K562 (cell line): ENCODE results near the gene SNX9. TPM values are rescaled to one million over a fixed set of nuclear protein-coding genes. Genes with fewer than 3 reads are reported as not detected.

Experiments used
- ATAC-seq: fragments of 200-7000 bp; cut with Tn5 transposase; 3 replicates; pipeline ENCODE4 v1.9.1; 2020; ENCODE audit warnings: moderate library complexity
- BruUV-seq: library from RNA; stranded (reverse); fragments of 400-500 nt; replicated peaks from 2 replicates; lab custom pipeline; 2021; lab: Mats Ljungman, UMichigan
- CTCF ChIA-PET: fragments of 300-600 bp; formaldehyde crosslinking; extraction: SDS; loops from one replicate; lab custom pipeline; 2021; ENCODE audit warnings: low intra/inter-chr PET ratio; lab: Yijun Ruan, JAX
- POLR2A ChIA-PET: fragments of 300-600, 350-650 bp; sonication (Branson Sonifier 250); formaldehyde crosslinking; extraction: SDS; loops from one replicate; lab custom pipeline; 2021; ENCODE audit warnings: antibody characterized with exemption, inconsistent platforms; lab: Yijun Ruan, JAX
- DNase-seq, 4 experiments: peaks; one replicate each; pipeline versions ENCODE4 v3.0.0 to v3.0.0-alpha.2; 2011 to 2018; ENCODE audit warnings: low spot score in 3 of 4, mixed read lengths in 3 of 4; ENCODE audit errors: extremely low read depth in 1 of 4
- FAIRE-seq: peaks from 2 replicates; lab custom pipeline; 2011; peaks lifted over from hg19 to GRCh38; lab: Jason Lieb, UNC
- H2AFZ ChIP-seq: 2 replicates; pipeline ENCODE4 v1.6.0; 2011; ENCODE audit warnings: low read depth, low read length, control low read depth, inconsistent platforms
- H3K27ac ChIP-seq: fragments of 200-600 bp; 3 replicates; pipeline ENCODE4 v1.8.0; 2011; ENCODE audit warnings: low read depth, mild to moderate bottlenecking, control low read depth, inconsistent platforms, low read length, moderate library complexity, mixed read lengths; ENCODE audit errors: extremely low read depth
- H3K27me3 ChIP-seq, 2 experiments: fragments of 300-600 bp in 1 of 2; 2 replicates in 1 of 2; 3 replicates in 1 of 2; pipeline versions ENCODE4 v1.6.0 to v1.8.0; 2011; ENCODE audit warnings: inconsistent platforms in 2 of 2, low read length in 2 of 2, mild to moderate bottlenecking in 1 of 2, mixed read lengths in 1 of 2, moderate library complexity in 1 of 2; ENCODE audit not compliant: control insufficient read depth in 2 of 2, insufficient read depth in 2 of 2
- H3K36me3 ChIP-seq: fragments of 300-600 bp; 3 replicates; pipeline ENCODE4 v1.8.0; 2011; ENCODE audit warnings: mild to moderate bottlenecking, low read length, inconsistent platforms; ENCODE audit not compliant: control insufficient read depth, insufficient read depth
- H3K4me1 ChIP-seq, 2 experiments: fragments of 200-600 bp in 1 of 2; replicated peaks in 1 of 2; 2 replicates in 1 of 2; 3 replicates in 1 of 2; pipeline versions ENCODE4 v1.5.1 to v1.8.0; 2011; ENCODE audit warnings: inconsistent platforms in 2 of 2, low read length in 2 of 2, mild to moderate bottlenecking in 1 of 2, mixed read lengths in 1 of 2, moderate library complexity in 1 of 2; ENCODE audit not compliant: control insufficient read depth in 2 of 2, insufficient read depth in 2 of 2
- H3K4me2 ChIP-seq: 2 replicates; pipeline ENCODE4 v1.6.1; 2011; ENCODE audit warnings: low read length, control low read depth, inconsistent platforms, mixed read lengths; ENCODE audit not compliant: insufficient read depth
- H3K4me3 ChIP-seq: fragments of 200-600 bp; sonication (generic), shearing (Covaris generic); 2 replicates; pipeline ENCODE4 v1.5.1; 2016; ENCODE audit warnings: control low read depth, inconsistent platforms
- H3K79me2 ChIP-seq: fragments of 200-600 bp; 3 replicates; pipeline ENCODE4 v1.8.0; 2011; ENCODE audit warnings: low read length, inconsistent platforms; ENCODE audit not compliant: control insufficient read depth, insufficient read depth
- H3K9ac ChIP-seq, 2 experiments: 2 replicates each; pipeline versions ENCODE4 v1.6.0 to v1.6.1; 2011; ENCODE audit warnings: low read depth in 2 of 2, low read length in 2 of 2, control low read depth in 1 of 2, inconsistent platforms in 1 of 2, mild to moderate bottlenecking in 1 of 2, mixed read lengths in 1 of 2; ENCODE audit not compliant: insufficient read depth in 1 of 2
- H3K9me1 ChIP-seq: one replicate; pipeline ENCODE4 v1.6.0; 2011; ENCODE audit warnings: inconsistent platforms, mild to moderate bottlenecking, low read length, moderate library complexity; ENCODE audit not compliant: control insufficient read depth, insufficient read depth
- H3K9me3 ChIP-seq: replicated peaks from 2 replicates; pipeline ENCODE4 v1.5.1; 2011; ENCODE audit warnings: low read depth, low read length, inconsistent platforms; ENCODE audit not compliant: control insufficient read depth, insufficient read depth
- H4K20me1 ChIP-seq: replicated peaks from 2 replicates; pipeline ENCODE4 v1.6.1; 2011; ENCODE audit warnings: low read length, inconsistent platforms, mixed read lengths; ENCODE audit not compliant: control insufficient read depth, insufficient read depth
- BACH1 ChIP-seq: fragments of 200-800 bp; sonication (Bioruptor generic); IDR thresholded peaks from 2 replicates; pipeline ENCODE4 v1.6.1; 2016; ENCODE audit warnings: missing genetic modification characterization, missing compliant biosample characterization
- DIDO1 ChIP-seq: fragments of 450-650 bp; IDR thresholded peaks from 2 replicates; pipeline ENCODE4 v1.6.1; 2016; ENCODE audit warnings: low read depth, missing biosample characterization, missing genetic modification characterization
- ELF4 ChIP-seq: fragments of 450-650 bp; formaldehyde crosslinking; IDR thresholded peaks from 2 replicates; pipeline ENCODE4 v1.4.0; 2022; ENCODE audit warnings: missing genetic modification characterization
- NFIX ChIP-seq: fragments of 250-450 bp; sonication (Bioruptor Pico); IDR thresholded peaks from 2 replicates; pipeline ENCODE4 v1.4.0; 2020; ENCODE audit warnings: low read depth, mild to moderate bottlenecking, moderate library complexity
- NUFIP1 ChIP-seq: fragments of 450-650 bp; IDR thresholded peaks from 2 replicates; pipeline ENCODE4 v1.6.1; 2018; ENCODE audit not compliant: partially characterized antibody
- PHF20 ChIP-seq: fragments of 450-650 bp; IDR thresholded peaks from 2 replicates; pipeline ENCODE4 v1.6.1; 2018; ENCODE audit not compliant: partially characterized antibody
- RBM22 ChIP-seq: fragments of 200-400 bp; formaldehyde crosslinking; IDR thresholded peaks from 2 replicates; pipeline ENCODE4 v1.6.1; 2018; ENCODE audit warnings: low read length, low read depth; ENCODE audit not compliant: poor library complexity, severe bottlenecking
- SMARCB1 ChIP-seq: IDR thresholded peaks from 2 replicates; pipeline ENCODE4 v1.6.1; 2011; ENCODE audit warnings: improper control_type of control experiment, low read depth; ENCODE audit not compliant: insufficient read length
- ZNF282 ChIP-seq: sonication (generic); formaldehyde crosslinking; IDR thresholded peaks from 2 replicates; pipeline ENCODE4 v1.8.1; 2023; ENCODE audit warnings: missing genetic modification reagents
- ZNF561 ChIP-seq: fragments of 450-650 bp; formaldehyde crosslinking; conservative IDR thresholded peaks from 2 replicates; pipeline ENCODE4 v1.4.0; 2020; ENCODE audit warnings: mild to moderate bottlenecking, moderate library complexity
- WGBS: fragments of 100-300 bp; shearing (Covaris generic); methylation state at CpG from one replicate; pipeline ENCODE4 v1.1.6; 2016; ENCODE audit warnings: low coverage, mixed read lengths; ENCODE audit not compliant: insufficient coverage; ENCODE audit errors: missing lambda C conversion rate; 5-methylcytosine and 5-hydroxymethylcytosine counted together
- in situ Hi-C: fragments of 300-500 bp; cut with MboI; formaldehyde crosslinking; loops from 4 replicates; pipeline ENCODE4 v1.15.0; 2018; ENCODE audit warnings: inconsistent platforms, mixed read lengths
- intact Hi-C: fragments of 100-400 bp; cut with micrococcal nuclease; formaldehyde crosslinking; loops from 2 replicates; pipeline ENCODE4 v1.14.2; 2022
- polyA plus RNA-seq, 8 experiments: library from polyadenylated mRNA; depleted of rRNA in 4 of 8; stranded (reverse) in 5 of 8; unstranded in 3 of 8; fragments of >200 nt; fragmentation: Nextera tagmentation in 2 of 8; fragmentation: Illumina TruSeq in 1 of 8; extraction: Ambion mirVana in 2 of 8; extraction: Trizol in 1 of 8; gene quantifications; 2 replicates each; pipeline versions ENCODE4 v1.2.1 to v1.2.3, GENCODE V29; 2011 to 2014; ENCODE audit warnings: inconsistent platforms in 1 of 8, missing spikeins in 1 of 8
- total RNA-seq, 7 experiments: library from RNA; depleted of rRNA in 6 of 7; stranded (reverse); fragments of >200 nt in 6 of 7; fragmentation: Illumina TruSeq in 2 of 7; extraction: Trizol in 2 of 7; gene quantifications; 2 replicates each; pipeline versions ENCODE4 v1.2.1 to v1.2.3, GENCODE V29; 2011 to 2021; ENCODE audit warnings: low replicate concordance in 1 of 7
- TF ChIP-seq, protein P1 (sequence below): fragments of 250-450 bp; sonication (Bioruptor Pico); IDR thresholded peaks from 2 replicates; pipeline ENCODE4 v1.5.0; 2021; ENCODE audit warnings: mild to moderate bottlenecking, borderline replicate concordance

The SNX9 gene
- total and polyA plus RNA-seq, 9 of the 15 experiments (the other 6 are each of a cell fraction or from before 2014, with no cell fraction given), result 6.0 to 81.7 (median 57.1) TPM

DNA sequence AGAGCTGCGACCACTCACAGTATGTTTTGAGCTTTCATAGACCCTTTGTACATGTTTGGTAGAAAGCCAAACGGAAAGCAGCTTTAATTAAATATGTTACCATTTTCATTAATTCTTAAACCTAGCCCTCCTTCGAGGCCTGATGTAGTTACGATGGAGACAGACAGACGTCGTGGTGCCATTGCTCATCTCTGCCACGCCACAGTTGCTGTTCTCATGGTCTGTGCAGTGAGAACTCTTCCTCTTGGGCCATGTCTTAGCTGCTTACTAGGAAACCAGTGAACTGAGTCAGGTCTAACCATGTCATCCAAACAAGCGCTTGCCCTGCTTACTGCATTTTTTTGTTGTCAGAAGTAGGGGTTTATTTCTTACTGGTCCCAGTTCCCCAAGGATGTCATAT lies 62.8 kb downstream of the SNX9 start:
- intact Hi-C loops, result no loop called here

More for the DNA sequence above, 62.8 kb downstream of the SNX9 start:
- no peaks in the 10 kb centered on the region for H3K27me3 ChIP-seq
- ATAC-seq (no peak), DNase-seq (no peak), FAIRE-seq (no peak)
- WGBS, result 93% methylated on average over 8 of the region's 8 CpGs
- no peak overlapping the region for H2AFZ ChIP-seq
- H4K20me1 ChIP-seq, result no peaks in the 10 kb centered on the region
- in situ Hi-C loops, result no loop called here
- H3K4me2 ChIP-seq, result no peak overlapping the region
- H3K27ac ChIP-seq, result no peak overlapping the region
- H3K9ac ChIP-seq, result no peak overlapping the region
- CTCF ChIA-PET, result no interaction called here
- TF ChIP-seq BACH1 (no peak), PHF20 (no peak), SMARCB1 (no peak), NUFIP1 (no peak), NFIX (no peak), RBM22 (peak; percentile 16), ELF4 (CRISPR knock-in tag) (no peak), ZNF282 (CRISPR knock-in tag) (0 out of 2 replicates have a peak, but pooled peaks have one; percentile 59), DIDO1 (tag) (no peak), ZNF561 (CRISPR knock-in tag) (no peak)
- TF ChIP-seq, protein P1, sequence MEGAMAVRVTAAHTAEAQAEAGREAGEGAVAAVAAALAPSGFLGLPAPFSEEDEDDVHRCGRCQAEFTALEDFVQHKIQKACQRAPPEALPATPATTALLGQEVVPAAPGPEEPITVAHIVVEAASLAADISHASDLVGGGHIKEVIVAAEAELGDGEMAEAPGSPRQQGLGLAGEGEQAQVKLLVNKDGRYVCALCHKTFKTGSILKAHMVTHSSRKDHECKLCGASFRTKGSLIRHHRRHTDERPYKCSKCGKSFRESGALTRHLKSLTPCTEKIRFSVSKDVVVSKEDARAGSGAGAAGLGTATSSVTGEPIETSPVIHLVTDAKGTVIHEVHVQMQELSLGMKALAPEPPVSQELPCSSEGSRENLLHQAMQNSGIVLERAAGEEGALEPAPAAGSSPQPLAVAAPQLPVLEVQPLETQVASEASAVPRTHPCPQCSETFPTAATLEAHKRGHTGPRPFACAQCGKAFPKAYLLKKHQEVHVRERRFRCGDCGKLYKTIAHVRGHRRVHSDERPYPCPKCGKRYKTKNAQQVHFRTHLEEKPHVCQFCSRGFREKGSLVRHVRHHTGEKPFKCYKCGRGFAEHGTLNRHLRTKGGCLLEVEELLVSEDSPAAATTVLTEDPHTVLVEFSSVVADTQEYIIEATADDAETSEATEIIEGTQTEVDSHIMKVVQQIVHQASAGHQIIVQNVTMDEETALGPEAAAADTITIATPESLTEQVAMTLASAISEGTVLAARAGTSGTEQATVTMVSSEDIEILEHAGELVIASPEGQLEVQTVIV (CRISPR knock-in tag), result no peak
- H3K36me3 ChIP-seq, result peaks cover 94% of the 10 kb centered on the region
- BruUV-seq, result no TSS peak
- no peaks in the 10 kb centered on the region for H3K9me1 ChIP-seq
- H3K79me2 ChIP-seq, result peaks cover 6% of the 10 kb centered on the region; the same call in 1 of the 3 replicates
- no peaks in the 10 kb centered on the region for H3K9me3 ChIP-seq
- POLR2A ChIA-PET, result interaction anchor here (0.6 to 1.7 kb wide), 3 partner anchors 9 to 671 kb away, joined by 3 to 4 read pairs (median 3); no protein-coding TSS in a partner anchor
- H3K4me3 ChIP-seq, result no peak overlapping the region
- H3K4me1 ChIP-seq, result peaks cover 0 to 11% of the 10 kb centered on the region in 2 experiments; a peak in 3 of 5 replicates
